ENCODE results near the gene SCAPER. TPM values are rescaled to one million over a fixed set of nuclear protein-coding genes. Genes with fewer than 3 reads are reported as not detected.
"Not testable (repeated sequence)": the region's sequence is repeated elsewhere in the genome, so short reads cannot be mapped to it uniquely, and the experiment has no call there.

The SCAPER gene
- total RNA-seq, 4 donors from 2014 or later: 18.7 to 22.4 (median 19.2) TPM

DNA sequence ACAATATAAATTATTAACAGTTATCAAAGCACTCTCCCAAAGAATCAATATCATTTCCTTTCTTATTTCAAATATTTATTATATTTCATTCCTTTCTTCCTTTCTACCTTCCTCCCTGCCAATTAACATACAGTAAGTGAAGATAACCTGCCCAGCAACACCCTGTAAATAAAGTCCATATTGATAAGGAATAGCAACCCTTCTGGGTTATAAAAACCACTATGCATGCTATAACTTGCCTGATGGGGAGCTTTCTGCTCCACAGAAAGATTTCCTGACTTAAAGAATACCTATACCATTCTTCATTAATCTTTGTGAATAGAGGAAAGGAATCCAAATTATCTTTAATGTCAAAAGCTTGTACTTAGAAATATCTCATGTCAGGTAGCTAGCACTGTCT lies 402.0 kb downstream of the SCAPER start:
- no peak for DNase-seq (ENCODE audit: extremely low spot score)
- H3K4me3 ChIP-seq: no peak overlapping the region
- no peaks in the 10 kb centered on the region for H3K9me3 ChIP-seq
- TF ChIP-seq, protein P1, sequence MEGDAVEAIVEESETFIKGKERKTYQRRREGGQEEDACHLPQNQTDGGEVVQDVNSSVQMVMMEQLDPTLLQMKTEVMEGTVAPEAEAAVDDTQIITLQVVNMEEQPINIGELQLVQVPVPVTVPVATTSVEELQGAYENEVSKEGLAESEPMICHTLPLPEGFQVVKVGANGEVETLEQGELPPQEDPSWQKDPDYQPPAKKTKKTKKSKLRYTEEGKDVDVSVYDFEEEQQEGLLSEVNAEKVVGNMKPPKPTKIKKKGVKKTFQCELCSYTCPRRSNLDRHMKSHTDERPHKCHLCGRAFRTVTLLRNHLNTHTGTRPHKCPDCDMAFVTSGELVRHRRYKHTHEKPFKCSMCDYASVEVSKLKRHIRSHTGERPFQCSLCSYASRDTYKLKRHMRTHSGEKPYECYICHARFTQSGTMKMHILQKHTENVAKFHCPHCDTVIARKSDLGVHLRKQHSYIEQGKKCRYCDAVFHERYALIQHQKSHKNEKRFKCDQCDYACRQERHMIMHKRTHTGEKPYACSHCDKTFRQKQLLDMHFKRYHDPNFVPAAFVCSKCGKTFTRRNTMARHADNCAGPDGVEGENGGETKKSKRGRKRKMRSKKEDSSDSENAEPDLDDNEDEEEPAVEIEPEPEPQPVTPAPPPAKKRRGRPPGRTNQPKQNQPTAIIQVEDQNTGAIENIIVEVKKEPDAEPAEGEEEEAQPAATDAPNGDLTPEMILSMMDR (IDR thresholded peaks at IDR 0.05): no peak
- TF ChIP-seq POLR2AphosphoS5 (IDR thresholded peaks at IDR 0.05) (no peak), EP300 (IDR thresholded peaks at IDR 0.05) (no peak), POLR2A (IDR thresholded peaks at IDR 0.05; ENCODE audit: low read depth) (no peak)
- H3K4me1 ChIP-seq: no peaks in the 10 kb centered on the region
- peaks cover 0 to 16% (median 2%) of the 10 kb centered on the region in 4 donors for H3K36me3 ChIP-seq
- H3K27me3 ChIP-seq: no peaks in the 10 kb centered on the region
- no peak overlapping the region for H3K27ac ChIP-seq (replicated peaks in 1 of 4)
- intact Hi-C loops (cut with DNase I): no loop called here

DNA sequence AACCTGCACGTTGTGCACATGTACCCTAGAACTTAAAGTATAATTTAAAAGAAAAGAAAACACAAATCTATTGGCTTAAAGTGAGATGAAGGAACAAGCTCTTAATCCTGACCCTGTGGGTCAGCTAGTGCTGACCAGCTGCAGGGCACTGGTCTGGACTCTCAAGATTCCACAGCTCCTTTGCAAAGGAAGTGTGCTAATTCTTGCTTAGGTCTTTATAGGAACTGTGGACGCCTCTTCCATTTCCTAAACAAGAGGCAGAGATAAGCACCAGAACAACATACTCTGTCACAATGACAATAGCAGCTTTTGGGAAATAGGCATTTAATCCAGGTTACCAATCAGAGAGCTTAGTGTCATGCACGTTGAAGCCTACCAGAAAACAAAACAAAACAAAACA lies 402.5 kb downstream of the SCAPER start:
- H3K4me1 ChIP-seq: no peaks in the 10 kb centered on the region
- 94% methylated on average over 3 of the region's 3 CpGs for WGBS
- TF ChIP-seq, protein P1 (IDR thresholded peaks at IDR 0.05): no peak
- no peak for TF ChIP-seq EP300 (IDR thresholded peaks at IDR 0.05)
- TF ChIP-seq POLR2A (IDR thresholded peaks at IDR 0.05; ENCODE audit: low read depth): no peak
- no peak for TF ChIP-seq POLR2AphosphoS5 (IDR thresholded peaks at IDR 0.05)
- no peaks in the 10 kb centered on the region for H3K9me3 ChIP-seq
- no peak overlapping the region for H3K27ac ChIP-seq (replicated peaks in 1 of 4)
- H3K36me3 ChIP-seq: peaks cover 0 to 16% (median 2%) of the 10 kb centered on the region in 4 donors
- no peak overlapping the region for H3K4me3 ChIP-seq
- intact Hi-C loops (cut with DNase I): no loop called here
- H3K27me3 ChIP-seq: no peaks in the 10 kb centered on the region
- DNase-seq (ENCODE audit: extremely low spot score): no peak

DNA sequence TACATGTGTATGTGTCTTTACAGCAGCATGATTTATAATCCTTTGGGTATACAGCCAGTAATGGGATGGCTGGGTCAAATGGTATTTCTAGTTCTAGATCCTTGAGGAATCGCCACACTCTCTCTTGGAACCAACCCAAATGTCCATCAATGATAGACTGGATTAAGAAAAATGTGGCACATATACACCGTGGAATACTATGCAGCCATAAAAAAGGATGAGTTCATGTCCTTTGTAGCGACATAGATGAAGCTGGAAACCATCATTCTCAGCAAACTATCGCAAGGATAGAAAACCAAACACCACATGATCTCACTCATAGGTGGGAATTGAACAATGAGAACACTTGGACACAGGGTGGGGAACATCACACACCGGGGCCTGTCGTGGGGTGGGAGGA lies 403.0 kb downstream of the SCAPER start:
- H3K4me3 ChIP-seq; H3K9me3 ChIP-seq; H3K4me1 ChIP-seq; intact Hi-C loops (cut with DNase I); H3K27ac ChIP-seq (replicated peaks in 1 of 4); H3K27me3 ChIP-seq; DNase-seq (ENCODE audit: extremely low spot score): not testable (repeated sequence)
- peaks cover 0 to 16% (median 2%) of the 10 kb centered on the region in 4 donors for H3K36me3 ChIP-seq
- whole genome bisulfite sequencing: 97% methylated on average over 6 of the region's 6 CpGs

DNA sequence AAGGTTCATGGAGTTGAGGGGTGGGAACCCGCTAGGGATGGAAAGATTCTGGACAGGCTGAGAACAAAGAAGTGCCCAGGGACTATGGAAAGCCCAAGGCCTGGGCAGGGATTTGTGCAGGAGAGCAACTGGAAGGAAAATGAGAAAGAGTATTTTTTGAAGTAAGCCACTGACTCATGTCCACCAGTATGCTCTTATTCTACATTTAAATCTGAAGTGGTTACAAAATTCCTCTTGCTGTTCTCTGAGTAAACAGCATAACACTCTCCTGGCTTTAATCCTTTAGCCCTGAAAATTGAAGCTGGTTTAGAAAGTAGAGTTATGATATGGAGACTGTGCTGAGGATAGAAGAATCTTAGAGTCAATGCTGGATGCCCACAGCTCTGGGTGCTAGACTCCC lies 403.4 kb downstream of the SCAPER start:
- 100% methylated on average over 1 of the region's 1 CpG for WGBS
- Histone ChIP-seq H3K4me3 (no peak overlapping the region), H3K36me3 (peaks cover 0 to 16% (median 2%) of the 10 kb centered on the region in 4 donors), H3K27me3 (no peaks in the 10 kb centered on the region), H3K27ac (replicated peaks in 1 of 4) (no peak overlapping the region), H3K9me3 (no peaks in the 10 kb centered on the region), H3K4me1 (no peaks in the 10 kb centered on the region)
- no peak for TF ChIP-seq POLR2AphosphoS5 (IDR thresholded peaks at IDR 0.05)
- TF ChIP-seq, protein P1 (IDR thresholded peaks at IDR 0.05): no peak
- TF ChIP-seq EP300 (IDR thresholded peaks at IDR 0.05): no peak
- no peak for TF ChIP-seq POLR2A (IDR thresholded peaks at IDR 0.05; ENCODE audit: low read depth)
- DNase-seq (ENCODE audit: extremely low spot score): no peak
- intact Hi-C loops (cut with DNase I): no loop called here

DNA sequence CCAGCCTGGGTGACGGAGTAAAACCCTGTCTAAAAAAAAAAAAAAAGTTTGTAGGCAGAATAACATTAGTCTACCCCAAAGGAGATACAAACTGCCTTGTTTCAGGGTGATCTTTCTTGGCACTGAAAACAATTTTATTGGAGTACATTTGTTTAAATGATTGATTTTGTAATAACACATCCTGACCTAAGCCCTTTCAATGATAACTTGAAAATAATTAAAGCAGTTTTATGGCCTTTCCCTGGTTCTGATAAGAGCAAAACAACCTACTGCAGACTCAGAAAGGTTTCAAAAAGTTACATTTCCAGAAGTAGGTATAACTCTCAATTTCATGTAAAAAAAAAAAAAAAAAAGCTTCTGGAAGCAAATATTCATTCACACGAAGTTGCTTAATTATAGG lies 404.1 kb downstream of the SCAPER start:
- no peak overlapping the region for H3K4me3 ChIP-seq
- 90% methylated on average over 2 of the region's 2 CpGs for WGBS
- H3K4me1 ChIP-seq: no peaks in the 10 kb centered on the region
- H3K27me3 ChIP-seq: no peaks in the 10 kb centered on the region
- intact Hi-C loops (cut with DNase I): no loop called here
- H3K9me3 ChIP-seq: no peaks in the 10 kb centered on the region
- TF ChIP-seq, protein P1 (IDR thresholded peaks at IDR 0.05): no peak
- TF ChIP-seq POLR2AphosphoS5 (IDR thresholded peaks at IDR 0.05) (no peak), EP300 (IDR thresholded peaks at IDR 0.05) (no peak), POLR2A (IDR thresholded peaks at IDR 0.05; ENCODE audit: low read depth) (no peak)
- no peak for DNase-seq (ENCODE audit: extremely low spot score)
- H3K36me3 ChIP-seq: peaks cover 0 to 16% (median 2%) of the 10 kb centered on the region in 4 donors
- no peak overlapping the region for H3K27ac ChIP-seq (replicated peaks in 1 of 4)

Data from esophagus muscularis mucosa (tissue), 4 donors.